Neural progenitor cell (in vitro differentiated cells): Measurements from ENCODE around the gene TADA2A. TPM values are rescaled to one million over a fixed set of nuclear protein-coding genes. Genes with fewer than 3 reads are reported as not detected.

Experiments used
- DNase-seq: peaks from one replicate; pipeline ENCODE4 v3.0.0-alpha.2; 2016; ENCODE audit warnings: low spot score
- H2AFZ ChIP-seq: fragments of 200-600 bp; sonication (generic); replicated peaks from 2 replicates; pipeline ENCODE4 v1.6.1; 2016; ENCODE audit warnings: antibody characterized with exemption
- H3F3A ChIP-seq: fragments of 200-600 bp; sonication (generic); 2 replicates; pipeline ENCODE4 v1.6.1; 2016; ENCODE audit warnings: antibody characterized with exemption, low read depth
- H3K27ac ChIP-seq: fragments of 200-600 bp; sonication (generic); 2 replicates; pipeline ENCODE4 v1.5.1; 2016; ENCODE audit warnings: mild to moderate bottlenecking
- H3K27me3 ChIP-seq: fragments of 200-600 bp; sonication (generic); 2 replicates; pipeline ENCODE4 v1.6.1; 2016; ENCODE audit warnings: mild to moderate bottlenecking, moderate library complexity
- H3K36me3 ChIP-seq: fragments of 200-600 bp; sonication (generic); 2 replicates; pipeline ENCODE4 v1.5.1; 2016
- H3K4me1 ChIP-seq: fragments of 200-600 bp; sonication (generic); 2 replicates; pipeline ENCODE4 v1.6.1; 2016; ENCODE audit warnings: mixed run types
- H3K4me2 ChIP-seq: fragments of 200-600 bp; sonication (generic); 2 replicates; pipeline ENCODE4 v1.6.1; 2016
- H3K4me3 ChIP-seq: fragments of 200-600 bp; sonication (generic); 2 replicates; pipeline ENCODE4 v1.5.1; 2016
- H3K79me2 ChIP-seq: fragments of 200-600 bp; sonication (generic); 2 replicates; pipeline ENCODE4 v1.6.1; 2016; ENCODE audit warnings: low read depth
- H3K9ac ChIP-seq: fragments of 200-600 bp; sonication (generic); 2 replicates; pipeline ENCODE4 v1.6.1; 2016
- H3K9me3 ChIP-seq: fragments of 200-600 bp; sonication (generic); 2 replicates; pipeline ENCODE4 v1.5.1; 2016; ENCODE audit warnings: low read depth
- H4K20me1 ChIP-seq: fragments of 200-600 bp; sonication (generic); 2 replicates; pipeline ENCODE4 v1.6.1; 2016; ENCODE audit warnings: low read depth
- H3K27ac Mint-ChIP-seq: 3 replicates; pipeline ENCODE4 v1.8.0; 2021; ENCODE audit warnings: mixed read lengths
- H3K27me3 Mint-ChIP-seq: 2 replicates; pipeline ENCODE4 v1.8.0; 2022; ENCODE audit warnings: low read depth, mild to moderate bottlenecking, inconsistent platforms, moderate library complexity, mixed read lengths; ENCODE audit not compliant: insufficient read depth
- H3K36me3 Mint-ChIP-seq: 3 replicates; pipeline ENCODE4 v1.8.0; 2021; ENCODE audit warnings: mixed read lengths
- H3K4me1 Mint-ChIP-seq: 3 replicates; pipeline ENCODE4 v1.8.0; 2021; ENCODE audit warnings: mixed read lengths
- H3K4me3 Mint-ChIP-seq: 3 replicates; pipeline ENCODE4 v1.8.0; 2021; ENCODE audit warnings: mild to moderate bottlenecking, moderate library complexity, mixed read lengths
- H3K9me3 Mint-ChIP-seq: 3 replicates; pipeline ENCODE4 v1.8.0; 2020; ENCODE audit warnings: mixed read lengths
- EZH2 ChIP-seq: fragments of 200-600 bp; sonication (generic); IDR thresholded peaks from 2 replicates; pipeline ENCODE4 v1.6.1; 2017; ENCODE audit warnings: antibody characterized with exemption, mild to moderate bottlenecking, moderate library complexity
- EZH2phosphoT487 ChIP-seq: fragments of 200-600 bp; sonication (generic); IDR thresholded peaks from 2 replicates; pipeline ENCODE4 v1.6.1; 2017; ENCODE audit warnings: antibody characterized with exemption
- total RNA-seq: library from RNA; depleted of rRNA; stranded (reverse); fragments of >200 nt; gene quantifications from 2 replicates; pipeline ENCODE4 v1.2.3, GENCODE V29; 2015; ENCODE audit warnings: low replicate concordance
- TF ChIP-seq, protein P1 (sequence below): fragments of 200-600 bp; sonication (generic); IDR thresholded peaks from 2 replicates; pipeline ENCODE4 v1.5.1; 2017; ENCODE audit warnings: antibody characterized with exemption, mild to moderate bottlenecking

The TADA2A gene
- total RNA-seq, 1 donor from 2014 or later: 30.7 TPM

- no peak overlapping the region for H3K27ac Mint-ChIP-seq
- no peak overlapping the region for H3K4me3 Mint-ChIP-seq
- no peaks in the 10 kb centered on the region for H3K36me3 Mint-ChIP-seq
- Histone ChIP-seq H2AFZ (no peak overlapping the region), H3K79me2 (no peaks in the 10 kb centered on the region), H3K4me2 (no peak overlapping the region), H3F3A (no peaks in the 10 kb centered on the region), H4K20me1 (no peaks in the 10 kb centered on the region), H3K9me3 (no peaks in the 10 kb centered on the region), H3K27ac (no peak overlapping the region), H3K27me3 (no peaks in the 10 kb centered on the region), H3K9ac (no peak overlapping the region), H3K4me1 (no peaks in the 10 kb centered on the region), H3K4me3 (no peak overlapping the region), H3K36me3 (no peaks in the 10 kb centered on the region)
- no peaks in the 10 kb centered on the region for H3K4me1 Mint-ChIP-seq
- no peak for DNase-seq
- H3K27me3 Mint-ChIP-seq: no peaks in the 10 kb centered on the region
- TF ChIP-seq EZH2 (no peak), EZH2phosphoT487 (no peak)
- TF ChIP-seq, protein P1, sequence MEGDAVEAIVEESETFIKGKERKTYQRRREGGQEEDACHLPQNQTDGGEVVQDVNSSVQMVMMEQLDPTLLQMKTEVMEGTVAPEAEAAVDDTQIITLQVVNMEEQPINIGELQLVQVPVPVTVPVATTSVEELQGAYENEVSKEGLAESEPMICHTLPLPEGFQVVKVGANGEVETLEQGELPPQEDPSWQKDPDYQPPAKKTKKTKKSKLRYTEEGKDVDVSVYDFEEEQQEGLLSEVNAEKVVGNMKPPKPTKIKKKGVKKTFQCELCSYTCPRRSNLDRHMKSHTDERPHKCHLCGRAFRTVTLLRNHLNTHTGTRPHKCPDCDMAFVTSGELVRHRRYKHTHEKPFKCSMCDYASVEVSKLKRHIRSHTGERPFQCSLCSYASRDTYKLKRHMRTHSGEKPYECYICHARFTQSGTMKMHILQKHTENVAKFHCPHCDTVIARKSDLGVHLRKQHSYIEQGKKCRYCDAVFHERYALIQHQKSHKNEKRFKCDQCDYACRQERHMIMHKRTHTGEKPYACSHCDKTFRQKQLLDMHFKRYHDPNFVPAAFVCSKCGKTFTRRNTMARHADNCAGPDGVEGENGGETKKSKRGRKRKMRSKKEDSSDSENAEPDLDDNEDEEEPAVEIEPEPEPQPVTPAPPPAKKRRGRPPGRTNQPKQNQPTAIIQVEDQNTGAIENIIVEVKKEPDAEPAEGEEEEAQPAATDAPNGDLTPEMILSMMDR: no peak
- H3K9me3 Mint-ChIP-seq: no peaks in the 10 kb centered on the region
Measured at GRCh38 chr17:37384560-37385149, 22.0 kb upstream of the TADA2A start.

DNA sequence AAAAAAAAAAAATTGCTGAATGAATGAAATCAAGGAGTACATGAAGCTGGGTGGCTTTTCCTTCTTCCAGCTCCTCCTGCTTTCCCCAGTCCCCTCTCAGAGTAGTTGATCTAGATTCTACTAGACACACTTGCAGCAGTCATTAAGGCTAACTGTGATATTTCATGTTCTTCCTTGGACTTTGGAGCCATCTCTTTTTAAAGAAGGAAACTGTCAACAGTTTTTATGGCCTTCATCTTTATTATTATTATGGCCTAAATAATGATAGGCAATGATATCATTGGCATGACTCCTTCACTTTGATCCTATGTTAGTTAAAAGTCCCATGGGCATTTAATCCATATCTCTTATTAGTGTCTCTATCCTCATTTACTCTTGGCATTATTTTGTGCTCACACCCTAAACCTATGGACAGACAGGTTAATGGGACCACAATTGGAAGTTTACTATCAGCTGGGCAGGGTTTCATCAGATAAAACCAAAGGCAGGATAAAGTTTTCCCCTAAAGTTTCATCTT, 21.2 kb upstream of the TADA2A start:
- TF ChIP-seq EZH2: no peak
- TF ChIP-seq, protein P1: no peak
- no peak for TF ChIP-seq EZH2phosphoT487
- DNase-seq: no peak
- H3K4me3 Mint-ChIP-seq: no peak overlapping the region

DNA sequence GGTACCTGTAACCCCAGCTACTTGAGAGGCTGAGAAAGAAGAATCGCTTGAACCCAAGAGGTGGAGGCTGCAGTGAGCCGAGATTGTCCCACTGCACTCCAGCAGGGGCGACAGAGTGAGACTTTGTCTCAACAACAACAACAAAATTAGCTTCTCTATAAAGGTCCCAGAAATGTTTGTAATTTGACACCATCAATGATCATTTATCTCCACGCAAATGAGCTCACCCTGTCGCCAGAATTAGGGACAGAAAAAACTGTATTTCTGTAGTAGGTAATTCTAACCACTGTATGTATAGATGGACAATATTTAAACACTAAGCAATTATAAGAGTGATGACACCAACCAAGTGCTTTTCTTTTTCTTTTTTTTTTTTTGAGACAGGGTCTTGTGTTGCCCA, 20.2 kb upstream of the TADA2A start:
- H3K9me3 Mint-ChIP-seq: no peaks in the 10 kb centered on the region
- H3K4me3 ChIP-seq: no peak overlapping the region
- no peak for TF ChIP-seq EZH2
- TF ChIP-seq EZH2phosphoT487: no peak
- TF ChIP-seq, protein P1: no peak
- no peaks in the 10 kb centered on the region for H3K27me3 ChIP-seq
- DNase-seq: no peak
- H4K20me1 ChIP-seq: no peaks in the 10 kb centered on the region
- H3K4me3 Mint-ChIP-seq: no peak overlapping the region
- peak overlapping the region; percentile 29 for H3K27ac Mint-ChIP-seq
- H3K79me2 ChIP-seq: no peaks in the 10 kb centered on the region
- H3K4me2 ChIP-seq: no peak overlapping the region
- H3K36me3 ChIP-seq: no peaks in the 10 kb centered on the region
- no peaks in the 10 kb centered on the region for H3K36me3 Mint-ChIP-seq
- no peak overlapping the region for H3K9ac ChIP-seq
- H3K4me1 ChIP-seq: no peaks in the 10 kb centered on the region
- H3K4me1 Mint-ChIP-seq: no peaks in the 10 kb centered on the region
- no peaks in the 10 kb centered on the region for H3F3A ChIP-seq
- no peaks in the 10 kb centered on the region for H3K27me3 Mint-ChIP-seq
- no peak overlapping the region for H3K27ac ChIP-seq
- H3K9me3 ChIP-seq: no peaks in the 10 kb centered on the region
- H2AFZ ChIP-seq: no peak overlapping the region

More for the DNA sequence above, 21.2 kb upstream of the TADA2A start:
- no peaks in the 10 kb centered on the region for H3F3A ChIP-seq
- H3K79me2 ChIP-seq: no peaks in the 10 kb centered on the region
- H3K27me3 ChIP-seq: no peaks in the 10 kb centered on the region
- H3K4me3 ChIP-seq: no peak overlapping the region
- no peaks in the 10 kb centered on the region for H3K4me1 Mint-ChIP-seq
- H4K20me1 ChIP-seq: no peaks in the 10 kb centered on the region
- no peaks in the 10 kb centered on the region for H3K9me3 ChIP-seq
- H3K36me3 Mint-ChIP-seq: no peaks in the 10 kb centered on the region
- no peak overlapping the region for H2AFZ ChIP-seq
- no peak overlapping the region for H3K27ac Mint-ChIP-seq
- H3K27ac ChIP-seq: no peak overlapping the region
- H3K27me3 Mint-ChIP-seq: no peaks in the 10 kb centered on the region
- no peaks in the 10 kb centered on the region for H3K9me3 Mint-ChIP-seq
- H3K4me1 ChIP-seq: no peaks in the 10 kb centered on the region
- no peak overlapping the region for H3K9ac ChIP-seq
- H3K36me3 ChIP-seq: no peaks in the 10 kb centered on the region
- no peak overlapping the region for H3K4me2 ChIP-seq
